IPS DF 4.7 (cell line): ENCODE data around the gene PLXNA3.
"Not testable (repeated sequence)": the region's sequence is repeated elsewhere in the genome, so short reads cannot be mapped to it uniquely, and the experiment has no call there.

Experiments used
- DNase-seq: peaks from one replicate; pipeline ENCODE4 v3.0.0-alpha.2; 2013; ENCODE audit warnings: low spot score; ENCODE audit errors: extremely low read depth

PLXNA3 gene

DNA sequence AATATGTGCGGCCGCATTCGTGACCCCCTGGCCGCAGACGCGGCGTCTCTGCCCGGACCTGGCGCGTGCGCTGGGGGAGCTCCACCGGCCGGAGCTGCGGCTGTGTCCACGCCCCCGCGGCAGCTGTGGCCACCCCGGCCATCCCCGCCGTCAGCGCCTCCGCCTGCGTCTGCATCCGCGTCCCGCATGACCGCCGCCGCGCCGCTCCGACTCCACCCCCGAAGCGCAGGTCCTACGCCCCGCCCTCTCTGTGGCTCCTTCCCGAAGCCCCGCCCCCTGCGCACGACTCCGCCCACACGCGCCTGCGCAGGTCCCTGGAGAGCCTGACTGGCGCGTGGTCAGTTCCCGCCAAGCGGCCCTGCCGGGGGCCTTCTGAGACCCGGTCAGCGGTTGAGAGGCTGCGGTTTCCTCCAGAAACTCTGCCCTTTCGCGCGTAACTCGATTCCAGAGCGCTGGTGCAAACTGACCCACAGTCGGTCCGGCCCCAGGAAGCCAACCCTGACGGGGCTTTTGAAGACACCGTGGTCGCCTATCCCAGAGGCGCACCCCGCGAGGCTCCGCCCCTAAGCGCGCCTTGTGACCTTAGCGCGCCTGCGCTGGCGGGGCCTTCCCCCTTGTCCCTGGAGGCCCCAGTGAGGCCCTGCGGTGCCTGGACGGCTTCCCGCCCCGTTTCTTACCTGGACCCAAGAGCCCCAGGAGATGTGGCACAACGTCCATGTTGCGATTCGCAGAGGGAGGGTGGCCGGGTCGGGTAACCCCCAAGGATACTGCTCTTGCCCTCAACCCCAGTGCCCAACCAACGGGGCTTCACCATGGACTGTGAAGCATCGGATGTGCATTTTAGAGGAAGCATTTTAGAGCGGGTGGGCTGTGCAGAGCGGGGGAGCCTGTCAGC lies 20.9 kb downstream of the PLXNA3 start, which contains the start of gene LAGE3:
LAGE3 (minus strand) TSS at position 554 of the 895 bp plus-strand sequence; CDS start at position 188, 366 bp downstream.
- no peak for DNase-seq

DNA sequence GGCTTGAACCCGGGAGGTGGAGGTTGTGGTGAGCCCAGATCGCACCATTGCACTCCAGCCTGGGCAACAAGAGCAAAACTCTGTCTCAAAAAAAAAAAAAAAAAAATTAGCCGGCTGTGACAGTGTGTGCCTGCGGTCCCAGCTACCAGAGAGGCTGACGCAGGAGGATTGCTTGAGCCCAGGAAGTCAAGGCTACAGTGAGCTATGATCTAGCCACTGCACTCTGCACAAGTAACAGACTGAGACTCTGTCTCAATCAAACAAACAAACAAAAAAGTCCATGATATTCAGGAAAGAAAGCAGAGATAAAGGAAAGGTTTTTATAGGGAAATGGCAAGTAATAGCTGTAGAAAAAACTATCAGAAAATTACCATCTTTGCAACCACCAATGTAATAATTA lies 23.1 kb downstream of the PLXNA3 start:
- DNase-seq: no peak

DNA sequence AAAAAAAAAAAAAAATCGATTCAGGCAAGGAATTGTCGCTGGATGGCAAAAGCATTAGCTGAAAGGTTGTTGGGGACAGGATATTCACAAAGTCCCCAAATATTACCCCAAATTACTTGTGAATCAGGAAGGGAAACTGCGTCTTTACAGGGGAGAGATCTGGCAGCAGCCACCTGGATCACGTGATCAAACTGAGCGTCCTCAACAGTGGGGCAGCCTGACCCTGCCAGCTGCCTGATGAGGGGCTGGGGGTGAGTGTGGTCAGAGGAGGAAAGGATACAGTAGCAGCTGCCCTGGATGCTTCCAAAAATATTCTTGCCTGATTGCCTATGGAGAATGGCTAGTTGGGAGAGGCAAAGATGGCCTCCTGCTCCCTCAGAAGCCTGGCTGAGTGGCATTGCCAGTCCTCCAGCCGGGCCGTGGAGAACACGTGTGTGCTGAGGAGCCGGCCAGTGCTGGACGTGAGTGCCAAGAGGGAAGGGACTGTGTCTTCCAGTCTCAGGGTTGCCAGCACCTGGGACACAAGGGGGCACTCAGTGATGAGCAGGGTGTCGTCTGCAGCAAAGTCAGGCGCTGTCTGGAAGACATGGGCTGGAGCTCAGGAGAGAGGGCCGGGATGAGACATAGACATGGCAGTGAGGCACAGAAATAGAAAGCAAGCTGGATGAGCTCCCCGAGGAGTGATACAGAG lies 24.0 kb downstream of the PLXNA3 start:
- no peak for DNase-seq

DNA sequence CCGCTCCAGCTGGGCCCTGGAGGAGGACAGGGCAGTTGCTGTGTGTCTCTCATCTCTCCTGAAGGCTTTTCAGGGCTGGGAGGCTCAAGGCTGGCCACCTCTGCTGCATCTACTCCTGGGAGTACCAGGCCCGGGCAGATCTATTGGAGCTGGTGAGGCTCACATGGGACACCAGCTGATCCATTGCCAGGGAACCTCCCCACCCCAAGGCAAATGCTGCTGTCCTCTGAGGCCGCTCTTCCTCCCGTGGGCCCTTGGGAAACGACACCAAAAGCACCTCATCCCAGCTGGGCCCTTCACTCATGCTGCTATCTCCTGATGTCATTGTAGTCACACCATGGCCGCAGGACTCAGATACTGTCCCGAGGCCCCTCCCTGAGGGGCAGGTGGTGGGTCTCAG lies 24.7 kb downstream of the PLXNA3 start:
- no peak for DNase-seq

DNA sequence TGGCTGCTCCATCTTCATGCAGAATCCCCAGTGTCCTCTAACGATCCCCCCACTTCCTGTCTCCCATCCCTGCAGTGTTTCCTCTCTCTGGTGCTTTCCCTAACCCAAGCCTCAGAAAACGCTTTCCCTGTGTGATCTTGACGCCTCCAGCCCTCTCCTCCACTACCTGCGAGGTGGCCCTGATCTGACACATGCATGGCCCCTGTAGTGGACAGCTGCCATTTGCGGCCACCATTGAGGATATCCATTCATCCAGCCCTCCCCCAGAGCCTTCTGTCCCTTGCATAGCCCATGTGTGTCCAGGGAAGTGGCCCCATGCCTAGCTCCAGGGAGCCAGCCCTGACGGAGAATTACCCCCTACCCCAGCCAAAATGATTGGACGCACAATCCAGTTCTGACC lies 25.2 kb downstream of the PLXNA3 start:
- no peak for DNase-seq

DNA sequence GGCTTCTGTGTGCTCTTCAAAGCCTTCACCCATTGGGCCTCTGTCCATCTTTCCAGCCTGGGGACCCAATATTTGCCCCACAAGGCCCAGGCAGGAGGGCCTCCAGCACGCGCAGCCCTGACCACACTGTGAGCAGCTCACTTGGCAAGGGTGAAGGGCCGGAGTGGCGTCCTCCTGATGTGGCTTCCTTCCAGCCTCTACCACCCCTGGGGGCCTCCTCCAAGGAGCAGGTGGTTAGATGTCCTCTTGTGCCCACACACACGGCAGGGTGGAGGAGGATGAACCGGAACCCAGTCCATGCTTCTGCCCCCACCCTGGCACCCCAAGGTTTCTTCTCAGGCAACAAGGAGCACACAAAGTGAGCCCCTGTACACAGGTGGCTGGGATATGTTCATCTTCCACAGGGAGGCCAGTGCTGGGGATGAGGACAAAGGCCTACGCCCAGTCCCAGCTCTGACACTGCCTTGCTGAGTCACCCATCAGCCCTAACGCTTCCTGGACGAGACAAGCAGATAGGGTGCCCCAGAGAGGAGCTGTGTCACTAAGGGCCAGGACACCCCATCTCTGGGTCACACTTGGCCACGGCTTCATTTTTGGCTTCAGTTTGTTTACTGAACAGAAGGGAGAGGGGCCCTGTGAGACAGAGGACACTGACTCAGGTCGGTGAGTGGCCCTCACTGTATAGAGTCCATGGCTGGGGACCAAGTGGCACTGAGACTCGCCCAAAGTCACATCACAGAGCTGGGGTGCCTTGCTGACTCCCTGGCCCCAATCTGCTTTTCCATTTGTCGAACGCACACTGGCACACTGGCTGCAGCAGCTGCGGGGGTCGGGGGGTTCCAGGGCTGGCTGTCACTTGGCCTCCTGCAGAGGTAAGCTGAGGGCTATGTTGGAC lies 26.4 kb downstream of the PLXNA3 start:
- no peak for DNase-seq

DNA sequence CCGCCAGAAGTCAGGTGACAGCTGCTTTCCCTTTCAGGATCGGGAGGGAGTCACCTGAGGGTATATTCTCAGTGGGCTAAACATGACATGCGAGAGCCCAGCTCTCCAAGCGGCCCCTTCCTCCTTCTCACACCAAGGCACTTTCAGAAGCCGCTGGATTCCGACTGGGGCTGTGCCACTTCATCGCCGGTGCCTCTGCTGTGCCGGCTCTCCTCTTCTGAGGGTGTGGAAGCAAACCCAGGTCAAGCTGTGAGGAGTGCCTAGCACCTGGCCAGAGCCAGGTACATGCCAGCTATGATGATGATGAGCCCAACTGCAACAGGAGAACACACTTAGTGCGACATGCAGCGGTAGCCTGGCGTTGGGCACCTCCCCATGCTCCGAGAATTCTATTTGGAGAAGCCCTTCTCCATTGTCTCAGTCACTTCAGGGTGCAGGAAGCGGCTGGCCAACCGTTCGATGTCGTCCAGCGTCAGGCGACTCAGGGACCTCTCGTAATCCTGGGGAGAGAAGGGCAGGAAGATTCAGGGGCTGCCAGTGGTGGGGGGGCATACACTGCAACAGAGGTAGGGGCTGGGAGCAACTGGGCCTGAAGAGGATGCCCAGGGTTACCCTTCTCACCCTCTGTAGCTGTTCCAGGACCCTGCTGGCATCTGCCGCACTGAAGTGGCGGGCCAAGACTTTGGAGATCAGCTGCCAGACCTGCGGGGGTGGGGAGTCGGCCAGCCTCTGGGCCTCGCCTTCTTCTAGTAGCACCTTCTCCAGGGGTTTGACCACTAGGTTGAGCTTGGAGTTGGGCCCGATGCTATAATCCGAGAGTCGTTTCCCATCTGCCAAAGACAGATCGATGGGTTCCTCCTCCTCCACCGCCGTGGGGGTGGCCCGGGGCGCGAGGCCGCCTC lies 27.3 kb downstream of the PLXNA3 start:
- DNase-seq: no peak

DNA sequence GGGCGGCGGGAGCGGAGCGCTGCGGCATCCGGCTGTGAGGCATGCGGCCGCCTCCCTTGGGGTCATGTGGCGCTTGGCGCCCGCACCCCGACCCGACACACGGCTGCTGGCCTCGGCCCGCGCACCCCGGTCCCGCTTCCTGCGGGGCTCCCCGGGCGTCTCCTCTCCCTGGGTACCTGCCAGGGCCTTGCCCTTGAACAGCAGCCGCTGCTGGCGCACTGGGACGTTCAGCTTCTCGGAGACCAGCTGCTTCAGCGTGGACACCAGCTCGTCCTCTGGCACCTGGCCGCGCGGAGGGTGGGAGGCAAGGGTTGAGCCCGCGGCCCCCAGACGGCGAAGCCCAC lies 27.9 kb downstream of the PLXNA3 start:
- DNase-seq: no peak

DNA sequence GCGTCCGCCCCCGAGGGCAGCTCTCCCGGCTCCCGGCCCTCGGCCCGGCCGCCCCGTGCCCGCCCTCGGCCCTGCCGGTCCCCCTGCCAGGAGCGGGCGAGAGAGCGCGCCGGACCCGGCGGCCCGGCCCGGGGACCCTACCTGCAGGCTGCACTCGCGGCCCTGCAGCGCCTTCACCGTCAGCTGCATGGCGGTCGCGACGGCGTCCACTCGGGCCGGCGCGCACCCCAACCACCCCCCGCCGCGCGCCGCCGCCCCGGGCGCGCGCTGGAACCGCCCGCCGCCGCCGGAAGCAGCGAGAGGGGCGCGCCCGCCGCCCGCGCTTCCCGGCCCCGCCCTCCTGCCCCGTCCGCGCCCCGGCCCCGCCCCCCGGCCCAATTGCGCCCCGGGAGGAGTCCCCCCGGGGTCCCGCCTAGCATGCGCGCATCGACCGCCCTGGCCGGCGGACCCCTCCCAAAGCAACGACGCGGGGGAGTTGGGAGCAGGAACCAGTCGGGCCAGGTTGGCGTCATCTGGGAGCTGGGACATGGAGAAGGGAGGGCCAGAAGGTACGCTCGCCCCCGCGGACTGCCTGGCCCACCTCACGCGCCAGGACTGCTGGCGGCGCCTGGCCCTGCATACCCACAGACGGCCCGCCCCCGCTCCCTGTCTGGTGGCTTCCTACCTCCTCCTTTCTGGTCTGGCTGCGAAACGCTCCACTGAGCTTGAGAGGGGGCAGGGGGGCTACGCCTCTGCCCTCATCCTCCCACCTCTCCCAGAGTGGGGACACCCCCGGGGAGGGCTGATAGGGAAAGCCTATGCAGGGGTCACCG lies 28.5 kb downstream of the PLXNA3 start, which contains the start of gene UBL4A:
UBL4A (minus strand) TSS at position 220 of the 812 bp plus-strand sequence; CDS start at position 189, 31 bp downstream.
- DNase-seq: no peak

DNA sequence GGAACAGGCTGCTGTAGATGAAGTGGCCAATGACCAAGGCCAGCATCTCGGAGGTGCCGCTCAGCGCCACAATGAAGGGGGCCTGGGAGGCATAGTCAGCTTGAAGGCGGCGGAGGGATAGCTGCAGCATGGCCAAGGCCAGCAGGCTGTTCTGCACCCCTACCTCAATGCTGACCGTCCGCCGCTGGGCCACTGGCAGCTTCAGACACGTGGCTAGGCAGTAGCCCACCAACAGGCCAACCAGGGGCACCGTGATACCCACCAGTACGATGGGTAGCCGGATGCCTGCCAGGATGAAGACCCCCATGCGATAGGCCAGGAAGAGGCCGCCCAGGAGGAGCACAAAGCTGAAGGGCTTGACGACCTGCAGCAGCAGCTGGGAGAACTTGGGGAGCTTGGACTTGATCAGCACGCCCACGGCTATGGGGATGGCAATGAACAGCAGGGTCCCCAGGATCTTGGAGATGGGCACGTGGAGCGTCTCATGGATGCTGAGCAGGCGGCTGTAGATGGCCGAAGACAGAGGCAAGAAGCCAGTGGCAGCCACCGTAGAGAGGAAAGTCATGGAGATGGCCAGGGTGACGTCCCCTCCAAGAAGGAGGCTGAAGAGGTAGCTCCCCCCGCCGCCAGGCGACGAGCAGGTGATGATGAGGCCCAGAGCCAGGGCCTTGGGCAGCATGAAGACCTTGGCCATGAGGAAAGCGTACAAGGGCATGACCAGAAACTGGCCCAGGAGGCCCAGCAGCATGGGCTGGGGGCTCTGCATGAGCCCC lies 29.6 kb downstream of the PLXNA3 start:
- no peak for DNase-seq

DNA sequence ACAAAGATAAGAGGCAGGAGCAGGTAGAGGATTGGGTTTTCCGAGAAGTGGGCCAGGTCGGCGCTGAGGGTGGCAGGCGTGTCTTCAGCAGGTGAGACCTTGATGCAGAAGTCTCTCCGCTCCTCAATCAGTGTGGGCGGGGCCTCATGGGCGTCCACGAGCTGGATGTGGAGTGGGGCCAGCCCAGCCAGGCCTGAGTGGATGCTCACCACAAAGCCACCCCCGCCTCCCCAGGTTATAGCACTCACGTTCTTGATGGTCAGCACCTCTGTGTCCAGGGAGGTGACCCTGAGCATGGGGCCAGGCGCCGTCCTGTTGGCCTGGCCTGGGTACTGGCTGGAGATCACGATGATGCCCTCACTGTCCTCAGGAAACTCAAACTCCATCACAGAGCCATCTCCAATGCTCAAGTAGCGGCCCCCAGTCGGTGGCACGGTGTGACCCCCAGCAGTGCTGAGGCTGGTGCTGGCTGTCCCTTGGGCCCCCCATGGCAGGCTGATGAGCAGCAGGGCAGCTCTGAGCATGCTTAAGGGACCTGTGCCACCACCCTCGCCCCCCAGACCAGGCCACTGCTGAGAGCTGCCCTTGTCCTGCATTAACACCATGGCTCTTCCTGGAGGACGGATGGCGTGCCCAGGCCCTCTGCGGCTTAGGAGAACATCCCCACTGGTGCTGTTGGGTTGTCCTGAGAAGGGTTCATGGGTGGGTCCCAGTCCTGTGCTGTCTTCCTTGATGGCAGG lies 30.4 kb downstream of the PLXNA3 start:
- DNase-seq: no peak

DNA sequence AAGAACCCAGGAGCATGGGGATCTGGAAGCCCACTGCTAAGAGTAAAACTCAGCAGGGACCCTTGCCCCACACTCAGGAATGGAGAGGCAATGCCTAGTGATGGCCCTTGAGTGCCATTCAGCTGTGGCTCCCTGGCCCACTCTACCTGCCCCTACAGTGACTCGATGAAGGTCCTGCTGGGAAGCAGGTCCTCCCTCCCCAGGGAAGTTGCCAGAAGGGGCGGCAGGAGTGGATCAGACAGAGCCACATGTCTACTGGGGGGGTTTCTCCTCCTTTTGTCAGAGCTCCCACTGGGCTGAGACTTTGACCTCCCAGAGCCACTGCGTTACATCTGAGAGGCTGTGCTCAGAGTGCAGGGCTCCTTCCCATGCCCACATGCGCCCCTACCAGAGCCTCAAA lies 31.1 kb downstream of the PLXNA3 start:
- no peak for DNase-seq

DNA sequence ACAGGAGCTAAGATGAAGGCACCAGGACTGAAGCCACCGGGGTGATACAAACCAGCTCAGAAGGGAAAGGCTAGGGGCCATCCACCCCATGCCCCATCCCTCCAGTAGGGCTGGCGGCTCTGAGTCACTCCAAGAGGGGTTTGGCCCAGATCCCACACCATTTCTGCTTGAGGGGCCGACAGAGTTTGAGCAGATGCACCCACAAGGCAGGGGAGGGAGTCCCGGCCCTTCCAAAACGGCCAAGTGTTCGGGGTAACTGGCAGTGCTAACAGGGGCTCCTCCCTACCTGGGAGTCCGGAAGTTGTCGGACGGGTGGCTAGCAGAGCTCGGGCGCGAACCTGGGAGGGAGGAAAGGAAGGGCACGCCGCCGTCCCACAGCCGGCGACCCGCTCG lies 31.9 kb downstream of the PLXNA3 start:
- no peak for DNase-seq

DNA sequence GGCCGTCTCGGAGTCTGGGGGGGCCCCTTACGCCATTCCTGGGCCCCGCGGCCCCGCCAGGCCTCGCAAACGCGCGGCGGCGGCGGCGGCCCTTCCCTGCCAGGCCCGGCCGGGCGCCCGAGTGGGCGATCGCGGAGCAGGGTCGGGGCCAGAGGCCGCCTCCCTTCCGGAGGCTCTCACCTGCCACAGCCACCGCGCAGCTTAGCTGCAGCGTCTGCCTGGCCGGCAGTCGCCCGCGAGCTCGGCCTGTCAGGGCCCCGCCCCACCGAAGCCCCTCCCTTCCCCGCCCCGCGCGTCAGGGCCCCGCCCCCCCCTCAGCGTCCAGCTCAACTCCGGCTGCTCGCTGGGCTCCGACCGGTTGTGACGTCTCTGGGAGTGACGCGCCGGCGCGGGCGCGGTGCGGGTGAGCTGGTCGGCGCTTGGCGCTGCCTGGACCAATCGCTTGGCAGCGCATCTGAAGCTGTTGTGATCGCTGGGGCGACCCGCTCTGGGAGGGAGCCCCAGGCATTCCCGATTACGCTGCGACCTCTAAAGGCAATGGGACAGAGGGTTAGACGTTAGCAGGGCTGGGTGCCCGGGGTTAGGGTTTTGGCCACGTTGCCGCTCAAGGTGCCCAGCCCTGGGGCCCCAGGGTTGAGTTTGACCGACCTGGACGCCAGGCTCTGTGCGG lies 32.5 kb downstream of the PLXNA3 start, which contains the start of gene SLC10A3:
SLC10A3 (minus strand) TSS at position 216 of the 670 bp plus-strand sequence. CDS start 1,689 bp downstream, outside the sequence.
- DNase-seq: peak; percentile 66

DNA sequence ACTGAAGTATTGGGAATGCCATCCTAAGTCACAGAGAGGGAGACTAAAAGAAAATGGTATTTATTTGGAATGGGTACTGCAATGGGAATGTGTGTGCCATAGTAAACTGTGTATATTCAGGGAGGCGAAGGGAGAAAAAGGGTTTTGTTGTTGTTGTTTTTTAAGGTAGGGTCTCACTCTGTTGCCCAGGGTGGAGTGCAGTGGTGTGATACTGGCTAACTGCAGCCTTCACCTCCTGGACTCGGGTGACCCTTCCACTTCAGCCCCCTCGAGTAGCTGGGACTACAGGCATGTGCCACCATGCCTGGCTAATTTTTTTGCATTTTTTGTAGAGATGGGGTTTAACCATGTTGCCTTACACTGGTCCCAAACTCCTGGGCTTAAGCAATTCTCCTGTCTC lies 36.6 kb downstream of the PLXNA3 start:
- no peak for DNase-seq

DNA sequence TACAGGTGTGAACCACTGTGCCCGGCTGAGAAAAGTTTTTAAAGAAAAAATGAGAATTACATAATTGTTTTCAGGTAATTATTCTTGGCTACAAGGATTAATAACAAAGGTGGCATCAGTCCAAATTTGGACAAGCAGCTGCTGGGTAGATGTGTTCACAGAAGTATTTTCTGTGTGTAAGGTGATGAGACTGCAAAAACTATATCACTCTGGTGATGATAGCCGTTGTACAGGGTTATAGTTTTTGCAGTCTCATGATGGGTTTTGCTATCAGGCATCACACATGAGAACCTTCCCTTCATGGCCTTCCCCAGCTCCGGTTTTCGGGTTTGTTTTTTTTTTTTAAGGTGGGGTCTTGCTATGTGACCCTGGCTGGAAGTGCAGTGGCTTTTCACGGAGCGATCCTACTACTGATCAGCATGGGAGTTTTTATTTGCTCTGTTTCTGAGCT lies 37.4 kb downstream of the PLXNA3 start:
- DNase-seq: no peak

DNA sequence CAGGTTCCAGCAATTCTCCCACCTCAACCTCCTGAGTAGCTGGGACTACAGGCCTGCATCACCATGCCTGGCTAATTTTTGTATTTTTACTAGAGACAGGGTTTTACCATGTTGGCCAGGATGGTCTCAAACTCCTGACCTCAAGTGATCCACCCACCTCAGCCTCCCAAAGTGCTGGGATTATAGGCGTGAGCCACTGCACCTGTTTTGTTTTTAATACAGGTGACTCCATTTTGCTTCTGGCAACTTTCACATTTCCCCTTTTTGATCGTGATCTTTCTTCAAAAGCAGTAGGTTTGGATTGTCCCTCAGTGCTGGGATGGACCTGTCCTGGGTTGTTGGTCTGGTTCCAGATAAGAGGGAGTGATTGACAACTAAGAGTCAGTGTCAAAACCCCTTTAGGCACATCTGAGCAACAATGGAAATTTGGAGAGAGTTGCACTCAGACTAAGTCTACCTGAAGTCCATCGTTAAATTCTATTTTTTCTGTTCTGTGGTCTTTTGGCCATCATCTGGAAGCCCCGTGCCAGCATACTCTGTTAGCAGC lies 38.6 kb downstream of the PLXNA3 start:
- DNase-seq: not testable (repeated sequence)
